HT-29 (cell line): Measurements from ENCODE around the gene NRXN3. TPM values are rescaled to one million over a fixed set of nuclear protein-coding genes. Genes with fewer than 3 reads are reported as not detected.

Experiments
- DNase-seq: peaks from one replicate; pipeline ENCODE4 v3.0.0-alpha.2; 2015; ENCODE audit warnings: low spot score
- total RNA-seq: library from RNA; depleted of rRNA; stranded (reverse); fragments of >200 nt; shearing (Covaris generic); gene quantifications from 2 replicates; pipeline ENCODE4 v1.2.3, GENCODE V29; 2014

The NRXN3 gene
- total RNA-seq, 1 experiment from 2014 or later: not detected

DNA sequence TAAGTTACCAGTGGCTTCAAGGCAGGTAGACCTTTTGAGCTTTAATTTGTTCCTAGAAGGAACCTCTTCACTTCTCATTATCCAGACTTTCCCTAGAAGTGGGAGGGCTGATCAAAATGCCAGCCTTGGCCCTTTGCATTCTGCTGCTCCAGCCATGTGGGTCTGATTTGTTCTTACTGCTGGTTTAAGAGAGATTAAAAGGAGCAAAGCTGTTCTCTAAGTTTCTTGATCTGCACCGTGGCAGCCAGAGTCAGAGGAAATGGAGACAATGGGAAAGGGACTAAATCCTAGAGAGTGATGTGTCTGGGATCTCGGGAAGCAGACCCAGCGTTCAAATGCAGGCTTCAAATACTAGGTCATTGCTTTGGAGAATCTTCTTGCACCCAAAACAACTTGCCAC is 1281.4 kb downstream of the NRXN3 start:
- no peak for DNase-seq

DNA sequence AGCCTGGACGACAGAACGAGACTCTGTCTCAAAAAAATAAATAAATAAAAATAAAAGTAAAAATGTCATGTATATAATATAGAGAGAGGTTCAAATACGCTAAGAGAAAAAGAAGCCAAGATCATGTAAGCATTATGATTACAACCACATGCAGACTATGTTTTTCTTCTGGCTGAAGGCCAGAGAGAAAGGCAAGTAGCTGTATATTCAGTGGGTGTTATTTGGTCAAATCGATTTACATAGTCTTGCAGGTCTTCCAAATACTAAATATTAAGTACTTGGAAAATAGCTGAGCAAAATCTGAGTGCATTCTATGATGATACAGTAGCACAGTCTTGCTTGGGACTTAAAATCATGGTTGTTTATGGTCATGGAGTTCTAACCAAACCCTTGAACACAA is 1283.1 kb downstream of the NRXN3 start:
- DNase-seq: no peak

- no peak for DNase-seq
Observed at GRCh38 chr14:79464468-79464867, 1294.3 kb downstream of the NRXN3 start.

DNA sequence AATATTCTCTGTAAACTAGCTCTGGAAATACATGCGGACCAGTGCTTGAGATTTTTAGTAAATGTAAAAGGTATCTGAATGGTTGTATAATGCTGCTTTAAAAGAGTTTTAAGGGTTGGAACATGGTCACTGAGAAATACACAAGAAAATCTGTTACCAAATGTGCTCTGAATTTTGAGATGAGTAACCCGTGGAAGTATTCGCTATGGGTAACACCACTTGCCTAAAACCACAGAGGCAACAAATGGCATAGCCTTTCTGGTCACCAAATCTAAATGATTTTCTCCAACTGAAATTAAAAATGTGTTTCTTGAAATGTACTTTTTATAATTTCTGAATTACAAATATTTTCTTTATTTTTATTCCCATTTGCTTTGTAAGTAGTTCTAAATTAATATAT is 1295.5 kb downstream of the NRXN3 start:
- DNase-seq: no peak

DNA sequence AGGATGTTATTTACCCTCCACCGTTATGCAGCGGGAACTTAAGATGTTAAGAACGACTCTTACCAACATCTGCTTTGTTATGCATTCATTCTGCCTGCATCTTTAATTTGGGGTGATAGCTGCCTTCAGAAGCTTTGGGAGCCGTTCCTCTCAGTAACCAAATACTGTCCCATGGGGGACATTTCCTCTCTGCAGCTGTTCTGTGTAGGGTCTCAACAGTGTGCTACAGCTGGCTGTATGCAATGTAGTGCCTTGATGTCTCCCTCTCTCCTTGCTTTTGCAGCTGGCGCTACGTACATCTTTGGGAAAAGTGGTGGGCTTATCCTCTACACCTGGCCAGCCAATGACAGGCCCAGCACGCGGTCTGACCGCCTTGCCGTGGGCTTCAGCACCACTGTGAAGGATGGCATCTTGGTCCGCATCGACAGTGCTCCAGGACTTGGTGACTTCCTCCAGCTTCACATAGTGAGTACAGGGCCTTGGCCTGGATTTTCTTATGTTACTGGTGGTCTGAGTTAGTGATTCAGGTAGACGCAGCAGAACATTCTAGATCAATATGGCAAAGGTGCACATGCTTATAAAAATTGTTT is 1296.9 kb downstream of the NRXN3 start:
- no peak for DNase-seq

DNA sequence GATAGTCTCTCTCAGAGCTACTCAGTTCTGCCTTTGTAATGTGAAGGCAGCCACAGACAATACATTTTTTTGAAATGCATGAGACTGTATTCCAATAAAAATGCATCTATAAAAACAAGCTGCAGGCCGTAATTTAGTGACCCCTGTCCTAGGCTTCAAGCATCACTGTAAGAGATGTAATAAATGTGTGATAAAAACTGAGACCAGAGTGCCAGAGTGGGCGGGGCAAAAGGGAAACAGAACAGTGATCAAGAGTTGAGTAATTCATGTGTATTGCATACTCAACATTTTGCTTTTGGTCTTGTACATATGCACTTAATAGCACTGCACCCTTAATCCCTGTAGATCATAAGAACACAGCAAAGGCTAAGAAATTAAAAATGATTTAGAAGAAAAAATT is 1297.7 kb downstream of the NRXN3 start:
- no peak for DNase-seq

GRCh38 chr14:79468486-79468885 is 1298.3 kb downstream of the NRXN3 start:
- DNase-seq: no peak

GRCh38 chr14:79473651-79474050 is 1303.5 kb downstream of the NRXN3 start:
- DNase-seq: no peak

DNA sequence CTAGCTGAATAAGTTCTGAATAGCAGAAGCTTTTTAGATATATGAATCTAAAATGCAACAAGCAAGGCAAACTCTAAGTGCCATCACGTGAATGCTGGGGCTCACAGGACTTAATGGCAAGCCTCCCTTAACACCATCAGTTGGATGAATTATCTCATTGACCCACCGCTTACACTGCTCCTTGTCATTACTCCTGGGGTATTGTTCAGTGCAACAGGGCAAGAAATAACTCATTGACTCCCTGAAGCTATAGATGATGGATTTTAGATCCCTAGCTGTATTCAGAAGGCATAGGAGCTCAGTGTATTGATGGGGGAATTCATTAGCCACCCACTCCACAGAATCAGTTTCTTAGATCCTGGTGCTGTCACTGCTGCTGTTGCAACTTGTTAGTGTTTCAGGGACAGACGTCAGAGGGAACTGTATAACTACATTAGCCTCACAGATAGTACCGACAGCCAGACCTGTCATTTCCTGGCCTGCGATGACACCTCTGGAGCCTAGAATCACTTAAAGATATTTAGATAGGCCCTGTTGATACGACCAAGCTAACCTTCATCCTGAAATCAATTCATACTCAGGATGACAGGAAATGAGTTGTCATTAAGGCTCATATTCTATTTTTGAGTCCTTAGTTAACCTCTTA is 1305.8 kb downstream of the NRXN3 start:
- no peak for DNase-seq

- DNase-seq: no peak
Observed at GRCh38 chr14:79476552-79476951, 1306.4 kb downstream of the NRXN3 start.

GRCh38 chr14:79480212-79480611 is 1310.0 kb downstream of the NRXN3 start:
- no peak for DNase-seq

GRCh38 chr14:79482825-79483224 is 1312.7 kb downstream of the NRXN3 start:
- DNase-seq: no peak

GRCh38 chr14:79483477-79484388 is 1313.6 kb downstream of the NRXN3 start:
- DNase-seq: no peak

DNA sequence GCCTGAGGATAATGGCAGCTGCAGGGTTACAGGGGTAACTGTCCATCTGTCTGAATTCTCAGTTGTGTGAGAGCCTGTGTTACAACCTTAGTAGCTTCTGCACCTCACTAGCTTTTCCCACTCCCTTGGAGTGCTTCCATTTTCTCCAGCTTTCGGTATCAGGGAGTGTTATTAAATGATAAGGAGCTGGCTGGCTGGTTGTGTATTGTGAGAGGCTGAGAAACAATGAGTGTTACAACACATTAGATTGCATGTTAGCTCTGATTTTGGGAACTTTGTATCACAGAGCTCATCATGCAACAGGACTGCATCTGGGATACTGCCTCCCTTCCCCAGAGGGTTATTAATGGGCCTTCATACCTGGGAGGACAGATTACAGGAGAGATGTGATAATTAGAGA is 1317.5 kb downstream of the NRXN3 start:
- DNase-seq: no peak

GRCh38 chr14:79491161-79491560 is 1321.0 kb downstream of the NRXN3 start:
- no peak for DNase-seq

DNA sequence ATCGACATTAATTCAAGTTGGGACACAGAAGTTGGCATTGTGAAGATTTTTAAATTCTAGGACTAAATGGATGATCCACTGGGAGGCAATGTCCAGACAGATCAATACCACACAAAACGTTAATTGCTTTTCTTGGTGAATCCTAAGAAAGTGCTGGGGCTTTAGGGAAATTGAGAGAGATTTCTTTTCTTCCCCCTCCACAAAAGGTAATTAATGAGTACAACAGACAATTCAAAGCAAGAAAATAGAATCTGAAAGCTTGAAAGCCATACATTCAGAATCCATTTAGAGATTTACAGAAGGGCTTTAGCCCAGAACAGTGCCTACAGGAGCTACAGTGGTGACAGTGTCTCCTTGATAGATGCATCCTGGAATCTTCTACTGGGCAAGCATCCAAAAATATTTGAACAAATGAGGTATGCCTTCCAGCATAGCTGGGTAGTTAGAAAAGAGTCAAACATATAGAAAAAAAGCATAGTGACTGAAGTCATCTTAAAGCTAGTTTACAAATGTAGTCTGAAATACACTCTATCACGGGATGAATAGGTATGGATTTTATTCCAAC is 1323.0 kb downstream of the NRXN3 start:
- DNase-seq: no peak

DNA sequence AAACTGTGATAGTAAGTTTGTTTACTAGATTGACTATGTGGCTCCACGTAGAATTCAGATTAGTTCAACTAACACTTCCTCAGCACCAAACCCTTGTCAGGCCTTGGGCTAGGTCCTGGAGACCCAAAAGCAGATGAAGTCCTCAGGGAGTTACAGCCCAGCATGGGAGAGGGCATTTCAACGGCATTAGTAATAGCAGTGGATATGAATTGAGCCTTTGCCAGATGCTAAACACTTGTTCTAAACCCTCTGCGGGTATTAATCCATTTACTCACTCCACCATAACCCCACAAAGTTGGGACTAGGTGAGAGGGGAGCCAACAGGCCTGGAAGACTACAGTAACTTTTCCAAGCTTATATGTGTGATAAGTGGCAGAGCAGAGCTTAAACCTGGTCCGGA is 1326.5 kb downstream of the NRXN3 start:
- DNase-seq: no peak

DNA sequence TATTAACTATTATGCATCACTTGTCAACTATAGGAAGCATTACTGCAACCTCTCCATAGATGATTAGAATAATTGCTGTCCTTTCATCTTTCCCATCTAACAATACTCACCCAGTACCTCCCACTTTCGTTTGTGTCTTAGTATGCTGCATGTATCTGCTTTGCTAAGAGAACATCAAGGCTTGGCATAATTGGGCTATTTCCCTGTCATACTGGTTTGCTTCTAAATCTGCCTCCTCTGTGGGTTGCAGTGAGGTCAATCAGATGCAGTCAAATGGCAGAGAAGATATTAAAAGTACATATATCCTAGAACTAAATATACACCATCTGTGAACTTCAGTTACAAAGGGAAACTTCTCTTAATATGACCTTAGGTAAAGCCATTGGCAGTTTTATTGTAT is 1330.3 kb downstream of the NRXN3 start:
- no peak for DNase-seq

GRCh38 chr14:79502136-79502750 is 1332.1 kb downstream of the NRXN3 start:
- DNase-seq: no peak

DNA sequence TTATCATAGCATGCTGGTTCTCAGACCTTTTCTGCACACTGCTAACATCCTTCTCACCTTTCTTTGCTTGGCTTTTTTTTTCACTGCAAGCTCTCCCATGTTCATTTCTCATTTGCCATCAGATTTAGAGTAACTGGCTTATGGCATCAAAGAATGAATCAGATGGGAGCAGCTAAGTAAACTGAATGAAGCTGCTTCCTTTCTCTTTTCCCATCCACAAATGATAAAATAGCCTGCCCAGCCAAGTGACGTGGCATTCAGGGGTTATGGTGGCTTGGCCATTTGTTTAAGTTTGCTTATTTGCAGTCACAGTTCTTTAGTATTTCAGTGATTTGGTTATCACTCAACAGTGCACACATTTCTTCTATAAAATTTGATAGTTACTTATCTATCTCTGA is 1332.6 kb downstream of the NRXN3 start:
- DNase-seq: no peak

DNA sequence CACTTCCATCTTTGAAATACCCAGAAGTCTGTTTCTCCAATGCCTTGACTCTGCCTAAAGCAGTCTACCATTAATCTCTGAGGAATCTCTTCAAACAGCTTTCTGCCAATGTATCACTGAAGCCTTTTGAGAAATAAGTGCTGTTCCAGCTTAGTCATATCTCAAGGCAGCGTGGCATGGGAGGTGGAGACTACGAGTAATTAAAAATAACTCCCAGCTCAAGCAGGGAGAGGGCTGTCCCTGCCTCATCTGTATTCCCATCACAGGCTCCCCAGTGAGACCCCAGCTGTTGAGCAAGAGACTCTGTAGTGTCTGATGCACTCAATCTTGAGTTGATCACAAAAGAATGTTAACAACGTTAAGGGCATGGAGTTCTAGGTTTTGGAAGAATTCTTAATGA is 1340.5 kb downstream of the NRXN3 start:
- DNase-seq: no peak

DNA sequence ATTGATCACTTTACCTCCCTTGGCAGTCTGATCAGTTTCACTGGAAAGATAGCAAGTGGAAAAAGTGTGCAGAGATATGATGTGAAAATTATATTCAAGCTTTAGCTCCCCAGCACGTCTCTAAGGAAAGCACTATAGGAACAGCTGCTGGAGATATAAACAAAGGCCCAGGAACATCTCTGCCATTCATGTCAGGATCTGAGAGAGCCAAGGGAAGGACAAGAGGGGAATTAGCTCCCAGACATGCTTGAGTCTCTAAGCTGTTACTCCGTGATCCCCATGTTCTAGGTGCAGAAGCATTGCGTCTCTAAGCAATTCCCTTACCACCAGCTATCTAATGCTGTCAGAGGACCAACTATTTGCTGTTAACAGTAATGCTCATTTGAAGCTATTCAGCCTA is 1341.0 kb downstream of the NRXN3 start:
- no peak for DNase-seq
